HepG2 (cell line): Measurements from ENCODE around the gene OR2AK2. TPM values are rescaled to one million over a fixed set of nuclear protein-coding genes. Genes with fewer than 3 reads are reported as not detected.

Experiments
- ATAC-seq: fragments of 200-7000 bp; cut with Tn5 transposase; 3 replicates; pipeline ENCODE4 v1.9.1; 2020; ENCODE audit warnings: mild to moderate bottlenecking, moderate library complexity
- BruUV-seq: library from RNA; stranded (reverse); fragments of 400-500 nt; replicated peaks from 2 replicates; lab custom pipeline; 2021; lab: Mats Ljungman, UMichigan
- CTCF ChIA-PET: fragments of 300-600 bp; formaldehyde crosslinking; extraction: SDS; loops from one replicate; lab custom pipeline; 2021; ENCODE audit warnings: low total read pairs, inconsistent platforms, low intra/inter-chr PET ratio; lab: Yijun Ruan, JAX
- POLR2A ChIA-PET: fragments of 350-600 bp; sonication (Branson Sonifier 250); formaldehyde crosslinking; loops from one replicate; lab custom pipeline; 2020; ENCODE audit warnings: antibody characterized with exemption, inconsistent platforms; lab: Yijun Ruan, JAX
- DNase-seq: peaks from one replicate; pipeline ENCODE4 v3.0.0-alpha.2; 2015; ENCODE audit warnings: low spot score
- FAIRE-seq: peaks from 3 replicates; lab custom pipeline; 2011; peaks lifted over from hg19 to GRCh38; lab: Jason Lieb, UNC
- H2AFZ ChIP-seq: one replicate; pipeline ENCODE4 v1.6.1; 2011; ENCODE audit warnings: low read length, inconsistent platforms
- H3K27ac ChIP-seq: fragments of 300-600 bp; 3 replicates; pipeline ENCODE4 v1.8.0; 2011; ENCODE audit warnings: mixed run types, mild to moderate bottlenecking, mixed read lengths, low read length, inconsistent platforms; ENCODE audit not compliant: insufficient read depth; ENCODE audit errors: extremely low read length
- H3K27me3 ChIP-seq, 2 experiments: fragments of 200-600 bp in 1 of 2; 2 replicates in 1 of 2; 3 replicates in 1 of 2; pipeline versions ENCODE4 v1.6.0 to v1.8.0; 2011; ENCODE audit warnings: low read length in 2 of 2, mild to moderate bottlenecking in 2 of 2, moderate library complexity in 2 of 2, inconsistent platforms in 1 of 2; ENCODE audit not compliant: insufficient read depth in 2 of 2, control insufficient read depth in 1 of 2
- H3K36me3 ChIP-seq, 2 experiments: fragments of 200-600 bp in 1 of 2; replicated peaks in 1 of 2; 2 replicates in 1 of 2; 3 replicates in 1 of 2; pipeline versions ENCODE4 v1.5.1 to v1.8.0; 2011; ENCODE audit warnings: low read length in 2 of 2, inconsistent platforms in 1 of 2; ENCODE audit not compliant: insufficient read depth in 2 of 2, control insufficient read depth in 1 of 2
- H3K4me1 ChIP-seq: 2 replicates; pipeline ENCODE4 v1.5.1; 2012; ENCODE audit warnings: low read length, inconsistent platforms; ENCODE audit not compliant: insufficient read depth
- H3K4me2 ChIP-seq: 2 replicates; pipeline ENCODE4 v1.6.0; 2011; ENCODE audit warnings: low read depth, low read length, inconsistent platforms
- H3K4me3 ChIP-seq, 3 experiments: fragments of 200-600 bp in 1 of 3; sonication (generic), shearing (Covaris generic) in 1 of 3; replicated peaks in 1 of 3; 2 replicates each; pipeline ENCODE4 v1.5.1; 2011 to 2016; ENCODE audit warnings: low read length in 3 of 3, inconsistent platforms in 2 of 3, low read depth in 2 of 3, mild to moderate bottlenecking in 2 of 3, control low read depth in 1 of 3, mixed read lengths in 1 of 3; ENCODE audit not compliant: insufficient read depth in 1 of 3
- H3K79me2 ChIP-seq: one replicate; pipeline ENCODE4 v1.6.1; 2011; ENCODE audit warnings: low read length, inconsistent platforms; ENCODE audit not compliant: insufficient read depth
- H3K9ac ChIP-seq: 2 replicates; pipeline ENCODE4 v1.6.0; 2011; ENCODE audit warnings: mild to moderate bottlenecking, low read depth, low read length, inconsistent platforms; ENCODE audit not compliant: insufficient read depth
- H3K9me3 ChIP-seq: 2 replicates; pipeline ENCODE4 v1.5.1; 2012; ENCODE audit warnings: mild to moderate bottlenecking, low read length
- H4K20me1 ChIP-seq: 2 replicates; pipeline ENCODE4 v1.6.0; 2011; ENCODE audit warnings: inconsistent platforms, mild to moderate bottlenecking, low read length, moderate library complexity; ENCODE audit not compliant: insufficient read depth
- DMTF1 ChIP-seq: sonication (generic); formaldehyde crosslinking; IDR thresholded peaks from 2 replicates; pipeline ENCODE4 v1.4.0; 2020; ENCODE audit warnings: mild to moderate bottlenecking, missing genetic modification reagents
- KIAA2018 ChIP-seq: sonication (generic); formaldehyde crosslinking; IDR thresholded peaks from 2 replicates; pipeline ENCODE4 v1.5.0; 2020; ENCODE audit warnings: mild to moderate bottlenecking, missing genetic modification reagents, borderline replicate concordance
- ONECUT2 ChIP-seq: sonication (generic); formaldehyde crosslinking; IDR thresholded peaks from 2 replicates; pipeline ENCODE4 v1.4.0; 2020; ENCODE audit warnings: missing genetic modification reagents
- POGZ ChIP-seq: sonication (generic); formaldehyde crosslinking; IDR thresholded peaks from 2 replicates; pipeline ENCODE4 v1.4.0; 2020; ENCODE audit warnings: mild to moderate bottlenecking, missing genetic modification reagents
- REXO4 ChIP-seq: sonication (generic); formaldehyde crosslinking; IDR thresholded peaks from 2 replicates; pipeline ENCODE4 v1.8.0; 2022; ENCODE audit warnings: missing genetic modification reagents, mild to moderate bottlenecking, borderline replicate concordance
- WIZ ChIP-seq: sonication (generic); formaldehyde crosslinking; IDR thresholded peaks from 2 replicates; pipeline ENCODE4 v1.5.1; 2020; ENCODE audit warnings: mild to moderate bottlenecking, missing genetic modification reagents
- ZNF512 ChIP-seq: sonication (generic); formaldehyde crosslinking; IDR thresholded peaks from 2 replicates; pipeline ENCODE4 v1.4.0; 2020; ENCODE audit warnings: mild to moderate bottlenecking, missing genetic modification reagents
- ZNF766 ChIP-seq: sonication (generic); formaldehyde crosslinking; IDR thresholded peaks from 2 replicates; pipeline ENCODE4 v1.5.0; 2020; ENCODE audit warnings: missing genetic modification reagents, borderline replicate concordance
- ZSCAN29 ChIP-seq: sonication (generic); formaldehyde crosslinking; conservative IDR thresholded peaks from 2 replicates; pipeline ENCODE4 v1.4.0; 2020; ENCODE audit warnings: mild to moderate bottlenecking, missing genetic modification reagents
- WGBS: methylation state at CpG from one replicate; pipeline ENCODE4 v1.1.6; 2017; ENCODE audit warnings: low lambda C conversion rate; 5-methylcytosine and 5-hydroxymethylcytosine counted together
- in situ Hi-C: cut with HindIII; loops from 2 replicates; pipeline ENCODE4 v1.10.0; 2017; ENCODE audit warnings: low pct_unique_long_range_greater_than_20kb; ENCODE audit not compliant: extremely low pct_ligation_motif_present
- intact Hi-C: fragments of 100-400 bp; cut with micrococcal nuclease; formaldehyde crosslinking; loops from one replicate; pipeline ENCODE4 v1.10.0; 2022; ENCODE audit not compliant: unreplicated experiment
- polyA plus RNA-seq, 8 experiments: library from polyadenylated mRNA; depleted of rRNA in 3 of 8; stranded (reverse) in 7 of 8; unstranded in 1 of 8; fragments of >200 nt; fragmentation: Illumina TruSeq in 4 of 8; extraction: Trizol in 4 of 8; gene quantifications; 2 replicates each; pipeline versions ENCODE4 v1.2.1 to v1.2.3, GENCODE V29; 2011 to 2016; ENCODE audit warnings: low read depth in 4 of 8, missing spikeins in 1 of 8, mixed read lengths in 1 of 8; ENCODE audit not compliant: insufficient read depth in 1 of 8
- total RNA-seq, 5 experiments: library from RNA; depleted of rRNA; stranded (reverse); fragments of >200 nt; fragmentation: Illumina TruSeq; extraction: Trizol; gene quantifications; 2 replicates each; pipeline ENCODE4 v1.2.3, GENCODE V29; 2016; ENCODE audit warnings: low read depth in 1 of 5

Gene OR2AK2
- total and polyA plus RNA-seq, 2 of the 13 experiments (the other 11 are each of a cell fraction or from before 2014, with no cell fraction given) = not detected

GRCh38 chr1:247933989-247934388 lies 31.0 kb upstream of the OR2AK2 start:
- no peaks in the 10 kb centered on the region for H3K36me3 ChIP-seq
- no TSS peak for BruUV-seq
- H3K4me2 ChIP-seq = no peak overlapping the region
- H2AFZ ChIP-seq = no peak overlapping the region
- no peak overlapping the region for H3K4me3 ChIP-seq
- DNase-seq (no peak), FAIRE-seq (no peak), ATAC-seq (no peak)
- in situ Hi-C loops = no loop called here
- H3K9me3 ChIP-seq = peaks cover 53% of the 10 kb centered on the region
- intact Hi-C loops = no loop called here
- WGBS = 65% methylated on average over 8 of the region's 8 CpGs
- no peak overlapping the region for H3K9ac ChIP-seq
- no peaks in the 10 kb centered on the region for H4K20me1 ChIP-seq
- H3K4me1 ChIP-seq = no peaks in the 10 kb centered on the region
- H3K27me3 ChIP-seq = no peaks in the 10 kb centered on the region
- POLR2A ChIA-PET = no interaction called here
- no peak overlapping the region for H3K27ac ChIP-seq
- CTCF ChIA-PET = no interaction called here
- no peak for TF ChIP-seq REXO4 (CRISPR knock-in tag)
- no peak for TF ChIP-seq POGZ (CRISPR knock-in tag)
- TF ChIP-seq WIZ (CRISPR knock-in tag) = no peak
- TF ChIP-seq ZSCAN29 (CRISPR knock-in tag) = no peak
- no peak for TF ChIP-seq ONECUT2 (CRISPR knock-in tag)
- TF ChIP-seq ZNF512 (CRISPR knock-in tag) = no peak
- no peak for TF ChIP-seq ZNF766 (CRISPR knock-in tag)
- no peak for TF ChIP-seq DMTF1
- no peak for TF ChIP-seq KIAA2018 (CRISPR knock-in tag)
- no peaks in the 10 kb centered on the region for H3K79me2 ChIP-seq
